G401.6 (cell line): ENCODE results near the gene CDS1.
"Not testable (repeated sequence)": the region's sequence is repeated elsewhere in the genome, so short reads cannot be mapped to it uniquely, and the experiment has no call there.

Source experiments
- FAIRE-seq: peaks from 2 replicates; lab custom pipeline; 2012; peaks lifted over from hg19 to GRCh38; lab: Jason Lieb, UNC

The CDS1 gene

DNA sequence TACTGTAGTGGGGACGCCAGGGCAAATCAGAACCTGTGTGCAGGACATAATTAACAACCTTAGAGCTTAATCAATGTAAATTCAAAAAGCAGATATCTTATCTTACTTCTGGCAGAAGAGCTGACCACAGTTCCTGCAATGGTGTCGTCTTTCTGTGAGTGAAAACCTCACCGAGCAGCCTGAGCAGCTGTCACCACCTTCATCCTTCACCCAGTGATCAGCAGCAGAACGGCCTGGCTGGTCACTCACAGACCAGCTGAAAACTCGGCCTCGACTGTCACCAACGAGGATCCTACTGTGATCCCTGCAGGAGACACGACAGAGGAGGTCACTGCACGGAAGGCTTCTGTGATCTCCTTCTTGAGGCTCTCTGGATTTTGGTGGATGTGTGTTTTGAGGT lies 94.2 kb downstream of the CDS1 start:
- no peak for FAIRE-seq

DNA sequence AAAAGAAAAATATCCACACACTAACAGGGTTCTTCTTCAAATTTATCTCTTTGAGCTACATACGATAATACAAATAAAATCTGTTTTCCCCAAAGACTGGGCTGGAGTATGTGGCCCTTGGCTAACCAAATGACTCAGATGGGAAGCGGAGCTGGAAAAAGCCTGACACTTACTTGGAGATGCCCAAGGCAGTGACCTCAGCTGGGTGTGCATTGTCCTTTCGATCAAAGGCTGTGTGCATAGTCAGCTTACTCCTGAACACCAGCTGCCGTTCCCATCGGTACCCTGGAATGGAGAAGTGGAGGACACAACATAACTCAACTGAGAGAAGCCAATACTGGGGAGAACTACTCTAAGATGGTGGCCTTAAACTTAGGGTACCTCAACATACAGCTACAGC lies 95.1 kb downstream of the CDS1 start:
- no peak for FAIRE-seq

DNA sequence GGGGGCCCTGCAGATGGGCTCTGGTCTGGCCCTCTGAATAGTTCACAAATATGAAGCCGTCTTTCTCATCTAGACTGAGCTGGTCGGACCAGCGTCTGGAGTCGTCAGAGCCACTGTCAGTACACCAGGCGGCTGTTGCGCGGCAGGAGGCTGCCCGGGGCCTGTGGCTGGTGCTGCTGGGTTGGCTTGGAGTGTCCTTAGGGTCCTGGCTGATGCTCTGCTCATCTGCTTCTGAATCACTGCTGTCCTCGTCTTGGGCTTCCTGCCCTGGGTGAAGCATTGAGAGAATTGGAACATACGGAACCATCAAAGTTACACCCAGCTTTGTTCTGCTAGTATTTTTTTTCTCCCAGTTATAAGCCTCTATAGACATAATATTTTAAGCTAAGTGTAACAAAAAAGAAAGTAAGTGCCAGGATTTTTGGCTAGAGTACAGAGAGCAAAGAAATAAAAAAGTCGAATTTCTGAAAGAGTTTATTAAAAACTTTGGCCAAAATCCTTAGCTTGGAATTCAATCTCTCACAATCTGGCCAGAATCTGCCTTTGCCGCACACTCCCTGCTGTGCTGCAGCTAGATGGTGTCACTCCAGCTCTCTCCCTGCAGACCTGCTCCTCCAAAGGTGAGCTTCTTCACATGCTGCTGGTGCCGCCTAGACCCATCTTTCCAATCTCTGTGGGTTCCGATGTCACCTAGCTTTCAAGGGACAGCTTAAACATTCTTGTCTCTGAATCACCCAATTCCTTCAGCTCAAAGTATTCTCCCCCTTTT lies 96.2 kb downstream of the CDS1 start:
- no peak for FAIRE-seq

DNA sequence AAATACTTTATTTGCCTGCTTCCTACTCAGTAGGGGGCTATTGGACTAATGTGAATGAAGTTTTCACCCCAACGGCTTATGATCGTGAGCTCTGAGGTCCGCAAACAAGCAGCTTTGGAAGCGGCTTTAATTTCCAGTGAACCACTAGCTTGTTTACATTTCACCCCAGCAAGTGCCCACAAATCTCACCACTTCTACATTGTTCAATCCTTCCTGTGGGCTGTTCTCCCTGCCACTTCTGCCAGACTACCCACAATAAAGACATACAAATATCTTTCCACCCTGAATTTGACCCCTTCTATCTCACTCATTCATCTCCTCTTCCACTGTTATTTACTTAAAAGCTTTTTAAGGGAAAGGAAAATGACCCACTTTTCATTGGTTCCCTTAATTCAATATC lies 98.0 kb downstream of the CDS1 start:
- no peak for FAIRE-seq

DNA sequence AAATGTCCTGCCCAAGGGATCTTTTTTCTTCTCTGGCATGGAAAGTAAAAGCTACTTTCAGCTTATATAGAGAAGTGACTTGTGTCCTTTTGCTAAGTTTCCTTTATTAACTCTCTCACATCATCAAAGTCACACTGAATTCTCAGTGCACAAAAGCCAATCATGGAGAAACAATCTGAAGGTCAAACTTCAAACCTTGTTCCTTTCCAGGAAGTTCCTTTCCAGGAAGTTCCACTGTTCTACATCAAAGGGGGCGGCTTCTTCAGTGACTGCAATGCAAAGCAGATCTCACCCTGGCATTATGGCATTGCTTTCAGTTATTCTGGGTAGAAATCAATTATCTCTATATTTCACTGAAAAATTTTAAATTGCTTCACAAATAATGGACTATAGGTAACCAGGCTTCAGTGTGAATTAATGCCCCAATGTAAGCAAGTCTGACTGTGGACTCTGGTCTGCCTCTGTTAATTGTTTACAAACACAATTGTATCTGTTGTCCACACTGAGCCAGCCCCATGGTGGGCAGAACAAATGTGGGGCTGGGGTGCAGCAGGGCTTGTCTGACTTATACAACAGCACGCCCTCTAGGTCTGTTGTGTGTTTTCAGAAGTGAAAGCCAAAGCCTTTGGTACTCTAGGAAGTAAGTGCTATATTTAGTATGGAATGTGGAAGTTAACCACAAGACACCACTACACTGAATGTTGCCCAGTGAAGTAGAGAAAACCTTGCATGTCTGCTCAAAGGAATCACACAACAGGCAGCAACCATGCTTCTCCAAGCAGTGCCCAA lies 98.8 kb downstream of the CDS1 start:
- no peak for FAIRE-seq

DNA sequence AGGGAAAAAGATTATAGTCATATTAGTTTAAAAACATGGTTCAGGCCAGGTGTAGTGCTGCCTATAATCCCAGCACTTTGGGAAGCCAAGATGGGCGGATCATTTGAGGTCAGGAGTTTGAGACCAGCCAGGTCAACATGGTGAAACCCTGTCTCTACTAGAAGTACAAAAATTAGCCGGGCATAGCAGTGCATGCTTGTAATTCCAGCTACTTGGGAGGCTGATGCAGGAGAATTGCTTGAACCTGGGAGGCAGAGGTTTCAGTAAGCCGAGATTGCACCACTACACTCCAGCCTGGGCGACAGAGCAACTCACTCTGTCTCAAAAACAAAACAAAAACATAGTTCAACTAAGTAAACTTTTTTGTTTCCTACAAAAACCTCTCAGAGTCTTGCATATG lies 99.7 kb downstream of the CDS1 start:
- not testable (repeated sequence) for FAIRE-seq

DNA sequence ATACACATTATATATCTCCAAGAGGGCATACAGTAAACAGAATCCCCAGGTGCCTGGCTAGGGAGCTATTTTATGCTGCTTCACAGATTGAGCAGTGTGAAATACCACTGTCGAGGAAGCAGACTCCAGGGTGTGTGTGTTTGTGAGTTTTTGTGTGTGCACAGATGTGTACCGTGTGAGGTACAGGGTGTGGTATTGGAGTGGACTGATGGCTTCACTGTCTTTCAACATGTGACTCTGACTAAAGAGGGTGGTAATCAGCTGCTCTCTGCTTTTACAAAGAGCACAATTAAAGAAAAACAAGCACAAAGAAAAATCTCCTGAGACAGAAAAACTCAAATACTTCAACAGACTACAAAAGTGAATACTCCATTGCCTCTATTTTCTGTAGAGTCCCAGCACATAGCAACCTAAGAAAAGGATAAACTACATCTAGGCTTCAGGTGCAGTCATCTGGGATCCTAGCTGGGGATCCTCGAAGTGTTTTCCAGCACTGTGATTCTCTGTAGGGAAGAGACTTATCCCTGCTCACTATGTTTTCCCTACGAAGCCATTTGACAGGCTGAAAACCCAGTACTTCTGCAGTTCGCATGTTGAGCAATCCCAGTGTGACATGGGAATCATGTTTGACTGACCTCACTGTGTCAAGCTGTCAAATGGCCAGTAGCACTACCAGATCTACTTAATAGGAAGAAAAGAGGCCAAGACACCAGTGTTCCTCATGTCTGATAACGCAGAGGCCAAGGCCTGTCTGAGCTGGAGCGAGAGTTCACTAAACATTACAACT lies 100.3 kb downstream of the CDS1 start:
- no peak for FAIRE-seq

DNA sequence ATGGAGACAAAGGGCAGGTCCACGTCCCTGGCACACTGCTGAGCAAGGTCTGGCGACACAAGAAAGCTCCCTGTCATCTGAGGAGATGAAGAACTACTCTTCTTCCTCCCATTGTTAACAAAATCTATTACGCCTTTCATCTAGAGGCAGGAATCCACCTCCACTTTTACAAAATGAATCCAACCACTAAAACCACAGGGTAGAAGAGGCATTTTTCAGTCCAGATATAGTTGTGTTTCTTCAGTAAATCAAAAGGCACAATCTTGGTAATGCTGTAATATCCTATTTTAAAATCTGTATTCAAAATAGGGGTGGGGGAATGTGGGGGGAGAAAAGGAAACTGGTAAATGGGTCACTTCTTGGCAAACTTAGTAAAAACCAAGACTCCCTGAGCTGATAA lies 101.4 kb downstream of the CDS1 start:
- FAIRE-seq = no peak

DNA sequence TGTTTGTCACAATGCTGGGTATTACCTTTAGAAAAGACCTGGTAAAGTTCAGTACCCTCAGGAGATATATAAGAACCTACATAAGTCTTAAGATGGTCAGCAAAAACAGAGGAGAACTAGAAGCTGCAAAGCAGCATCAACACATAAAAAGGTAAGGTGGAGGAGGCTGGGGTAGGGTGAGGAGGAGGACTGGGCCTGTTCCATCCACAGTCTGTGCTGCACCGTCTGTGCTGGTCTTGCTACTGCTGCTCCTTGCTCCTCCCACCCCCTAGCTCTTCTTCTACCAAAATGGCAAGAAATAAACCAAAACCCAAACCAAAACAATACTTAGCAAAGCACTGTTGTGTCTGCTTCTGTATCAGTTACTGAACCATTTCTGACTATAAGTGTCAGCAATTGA lies 102.2 kb downstream of the CDS1 start:
- FAIRE-seq = no peak

DNA sequence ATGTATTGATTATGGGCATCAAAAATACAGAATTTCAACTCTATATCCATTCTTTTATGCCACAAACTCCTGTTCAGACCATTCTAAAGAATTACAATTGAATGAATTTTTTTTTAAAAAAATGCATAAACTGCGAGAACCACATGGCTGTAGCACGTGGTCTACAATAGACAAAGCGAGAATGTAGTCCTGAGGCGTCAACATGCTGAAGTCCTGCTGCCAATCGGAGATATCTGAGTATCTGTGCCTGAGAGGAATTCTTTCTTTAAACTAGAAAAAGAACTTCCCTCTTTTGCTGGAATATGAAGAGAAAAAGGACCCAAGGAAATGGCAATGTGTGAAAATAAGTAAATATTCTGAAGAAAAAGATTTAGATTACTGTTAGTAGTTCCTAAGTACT lies 105.7 kb downstream of the CDS1 start:
- FAIRE-seq = no peak

DNA sequence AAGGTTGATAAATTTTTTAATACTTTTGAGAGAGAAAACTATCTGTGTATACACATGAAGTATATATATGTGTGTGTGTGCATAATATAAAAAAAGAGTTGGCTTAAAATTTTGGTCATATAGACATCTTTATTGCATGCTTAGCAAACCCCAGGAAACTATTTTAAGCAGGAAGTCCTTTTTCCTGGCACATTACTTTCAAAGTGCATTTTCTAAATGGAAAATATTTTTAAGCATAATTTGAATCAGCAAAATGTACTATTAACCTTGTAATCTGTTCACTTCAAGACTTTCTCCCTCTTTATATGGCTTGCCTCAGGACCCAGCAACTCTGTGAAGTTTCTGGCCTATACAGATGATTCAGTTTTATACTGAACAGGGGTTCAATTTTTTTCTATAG lies 106.3 kb downstream of the CDS1 start:
- no peak for FAIRE-seq

DNA sequence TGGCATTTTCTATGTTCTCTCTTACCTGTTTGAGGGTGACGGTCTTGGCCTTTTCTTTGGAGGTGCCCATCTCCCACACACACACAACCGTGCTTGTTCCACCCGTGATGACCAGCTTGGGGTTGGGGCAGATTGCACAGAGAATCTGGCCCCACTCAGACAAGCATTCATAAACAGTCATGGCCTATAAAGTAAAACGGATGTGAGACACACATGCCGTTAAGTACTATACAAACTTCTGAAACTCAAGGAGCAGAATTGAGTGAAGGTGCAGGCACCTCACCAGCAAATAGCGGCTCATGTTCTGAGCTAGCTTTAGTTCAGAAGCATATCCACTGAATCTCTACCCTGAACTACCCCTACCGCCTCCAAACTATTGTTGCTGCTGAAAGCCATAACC lies 107.6 kb downstream of the CDS1 start:
- FAIRE-seq = no peak

DNA sequence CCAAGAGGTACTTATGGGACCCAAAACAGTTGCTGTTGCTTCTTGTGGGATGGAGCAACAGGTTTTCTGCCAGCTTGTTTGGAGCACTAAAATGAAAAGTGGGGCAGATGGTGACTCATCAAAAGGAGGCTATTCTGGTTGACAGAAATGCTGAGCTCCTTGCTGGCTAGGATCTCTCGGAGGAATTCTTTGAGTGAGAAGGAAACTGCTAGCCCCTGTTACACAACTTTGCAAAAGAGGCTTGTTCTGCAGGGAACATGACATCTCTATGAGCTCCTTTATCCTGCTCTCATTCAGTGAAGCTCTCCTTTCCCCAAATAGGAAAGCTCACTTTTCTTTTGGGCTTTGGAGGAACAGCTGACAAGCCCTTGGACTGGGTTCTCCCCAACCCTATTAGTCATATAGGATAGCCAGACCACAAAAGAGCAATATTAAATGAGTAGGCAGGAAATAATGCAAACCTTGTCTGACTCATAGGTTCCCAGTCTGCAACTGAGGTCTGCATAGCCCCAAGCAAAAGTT lies 108.3 kb downstream of the CDS1 start:
- no peak for FAIRE-seq

DNA sequence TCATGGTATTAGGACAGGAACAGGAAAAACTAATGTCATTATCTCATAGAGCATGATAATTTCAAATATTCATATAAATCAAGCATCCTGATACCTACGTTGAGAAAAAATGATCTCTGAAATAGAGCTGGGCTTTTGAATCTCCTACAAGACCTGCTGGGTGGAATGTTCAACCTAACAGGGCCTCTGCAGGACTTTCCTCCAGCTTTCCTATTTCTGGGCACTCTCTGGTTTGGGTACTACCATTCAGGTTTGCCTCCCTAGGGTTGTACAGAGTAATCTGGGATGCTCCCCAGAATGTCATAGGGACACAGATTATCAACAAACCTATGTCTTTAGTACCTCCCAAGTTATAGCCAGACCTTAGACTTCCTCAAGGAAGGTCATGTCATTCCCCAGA lies 108.9 kb downstream of the CDS1 start:
- FAIRE-seq = no peak

DNA sequence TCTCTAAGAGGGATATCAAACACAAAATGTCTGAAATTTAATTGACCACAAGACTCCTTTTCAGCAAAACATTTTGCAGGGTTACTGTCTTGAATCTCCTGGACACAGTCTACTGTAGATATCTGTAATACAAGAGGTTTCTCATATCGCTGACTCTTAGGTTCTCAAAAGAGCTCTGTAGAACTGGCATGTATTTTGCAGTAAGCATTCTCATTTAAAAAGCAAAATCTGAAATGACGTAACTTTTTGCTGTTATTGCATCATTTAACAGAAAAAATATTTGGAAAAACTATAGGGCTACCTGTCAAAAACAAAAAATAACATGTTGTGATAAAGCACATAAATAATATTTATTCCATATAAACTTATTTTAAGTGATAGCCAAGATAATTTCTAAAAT lies 114.2 kb downstream of the CDS1 start:
- no peak for FAIRE-seq

DNA sequence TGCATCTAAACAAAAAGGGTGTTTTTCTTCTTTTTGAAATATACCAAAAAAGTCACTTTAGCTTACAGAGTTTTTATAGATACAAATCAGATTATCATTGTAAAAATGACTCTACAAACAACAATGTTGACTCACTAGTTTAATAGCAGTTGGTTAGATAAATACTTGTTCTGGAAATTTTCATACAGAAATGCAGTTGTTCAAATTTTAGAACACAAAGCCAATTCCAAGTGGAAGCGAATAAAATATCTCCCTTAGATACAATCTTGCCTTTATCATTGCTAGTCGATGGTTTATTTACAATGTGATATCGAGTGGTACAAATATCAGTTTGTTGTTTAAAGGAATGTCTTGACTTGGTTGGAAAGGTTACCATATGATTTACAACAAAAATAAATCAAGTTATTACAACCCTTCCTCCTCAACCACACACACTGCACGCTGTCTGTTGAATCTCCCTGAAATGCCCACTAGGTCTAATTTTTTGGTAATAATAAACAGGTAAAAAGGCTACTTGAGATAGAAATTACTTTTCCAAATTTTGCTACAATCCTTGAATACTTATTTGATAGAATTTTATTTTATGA lies 114.8 kb downstream of the CDS1 start:
- FAIRE-seq = no peak

DNA sequence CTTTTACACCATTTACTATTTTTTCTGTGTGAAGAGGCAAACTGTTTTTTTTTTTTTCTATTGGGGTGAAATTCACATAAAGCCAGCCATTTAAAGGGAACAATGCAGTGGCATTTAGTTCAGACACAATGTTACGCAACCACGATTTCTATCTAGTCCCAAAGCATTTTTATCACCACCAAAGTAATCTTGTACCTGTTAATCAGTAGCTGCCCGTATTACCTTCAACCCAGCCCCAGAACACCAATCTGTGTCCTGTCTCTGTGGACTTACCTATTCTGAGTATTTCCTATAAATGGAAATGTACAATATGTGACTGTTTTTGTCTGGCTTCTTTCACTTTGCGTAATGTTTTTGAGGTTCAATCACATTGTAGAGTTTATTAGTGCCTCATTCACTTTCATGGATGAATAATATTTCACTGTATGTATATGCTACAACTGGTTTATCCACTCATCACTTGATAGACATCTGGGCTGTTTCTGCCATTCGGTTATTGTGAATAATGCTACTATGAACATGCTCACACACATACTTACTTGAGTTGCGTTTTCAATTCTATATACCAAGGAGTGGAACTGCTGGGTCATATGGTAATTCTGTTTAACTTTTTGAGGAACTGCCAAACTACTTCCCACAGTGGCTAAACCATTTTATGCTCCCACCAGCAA lies 116.2 kb downstream of the CDS1 start:
- FAIRE-seq = no peak
